HG03103 (cell line): ENCODE results near the gene CYB5R3.
"Not testable (repeated sequence)": the region's sequence is repeated elsewhere in the genome, so short reads cannot be mapped to it uniquely, and the experiment has no call there.

Experiments
- ATAC-seq: cut with Tn5 transposase; IDR thresholded peaks from one replicate; pipeline ENCODE4 v1.9.1; 2021; ENCODE audit warnings: low read depth; ENCODE audit not compliant: unreplicated experiment

CYB5R3 gene

DNA sequence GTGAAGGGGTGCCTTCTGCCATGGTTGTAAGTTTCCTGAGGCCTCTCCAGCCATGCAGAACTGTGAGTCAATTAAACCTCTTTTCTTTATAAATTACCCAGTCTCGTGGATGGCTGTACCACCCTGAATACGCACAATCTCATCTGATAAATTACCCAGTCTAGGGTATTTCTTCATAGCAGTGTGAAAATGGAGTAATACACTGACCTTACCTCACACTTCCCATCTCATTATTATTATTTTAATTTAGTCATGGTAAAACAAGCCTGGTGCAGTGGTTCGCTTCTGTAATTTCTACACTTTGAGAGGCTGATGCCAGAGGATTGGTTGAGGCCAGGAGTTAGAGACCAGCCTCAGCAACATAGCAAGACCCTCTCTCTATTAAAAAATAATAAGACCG is 30.5 kb upstream of the CYB5R3 start:
- ATAC-seq: no peak

GRCh38 chr22:42678894-42679293 is 29.7 kb upstream of the CYB5R3 start:
- ATAC-seq: no peak

GRCh38 chr22:42677936-42678335 is 28.7 kb upstream of the CYB5R3 start:
- ATAC-seq: not testable (repeated sequence)

GRCh38 chr22:42676059-42676607 is 26.9 kb upstream of the CYB5R3 start:
- no peak for ATAC-seq

- no peak for ATAC-seq
Measured at GRCh38 chr22:42673898-42674401, 24.8 kb upstream of the CYB5R3 start.

GRCh38 chr22:42673071-42673470 is 23.9 kb upstream of the CYB5R3 start:
- not testable (repeated sequence) for ATAC-seq

DNA sequence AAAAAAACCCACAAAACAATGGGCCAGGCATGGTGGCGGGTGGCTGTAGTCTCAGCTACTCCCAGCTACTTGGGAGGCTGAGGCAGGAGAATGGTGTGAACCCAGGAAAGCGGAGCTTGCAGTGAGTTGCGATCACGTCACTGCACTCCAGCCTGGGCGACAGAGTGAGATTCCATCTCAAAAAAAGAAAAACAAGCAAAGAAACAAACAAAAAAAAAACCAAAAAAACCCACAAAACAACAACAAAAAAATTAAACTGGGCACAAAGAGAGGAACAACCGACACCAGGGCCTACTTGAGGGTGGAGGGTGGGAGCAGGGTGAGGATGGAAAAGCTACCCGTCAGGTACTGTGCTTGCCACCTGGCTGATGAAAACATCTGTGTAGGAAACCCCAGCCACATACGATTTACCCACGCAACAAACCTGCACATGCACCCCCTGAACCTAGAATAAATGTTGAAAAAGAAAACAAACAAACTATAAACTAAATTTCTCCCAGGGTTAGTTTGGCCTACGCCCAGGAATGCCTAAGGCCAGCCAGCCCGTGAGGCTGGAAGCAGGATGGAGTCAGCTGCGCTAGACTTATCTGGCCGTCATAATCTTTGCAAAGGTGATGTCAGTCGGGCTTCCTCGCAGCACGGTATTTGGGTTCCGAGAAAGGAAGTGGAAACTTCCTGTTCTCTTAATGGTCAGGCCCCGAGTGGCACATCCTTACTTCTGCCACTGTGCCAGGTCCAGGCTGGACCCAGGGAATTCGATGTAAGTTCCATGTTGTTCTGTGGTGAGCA is 21.9 kb upstream of the CYB5R3 start:
- no peak for ATAC-seq

GRCh38 chr22:42670046-42670445 is 20.9 kb upstream of the CYB5R3 start:
- ATAC-seq: no peak

- ATAC-seq: not testable (repeated sequence)
Measured at GRCh38 chr22:42666393-42666792, 17.2 kb upstream of the CYB5R3 start.

DNA sequence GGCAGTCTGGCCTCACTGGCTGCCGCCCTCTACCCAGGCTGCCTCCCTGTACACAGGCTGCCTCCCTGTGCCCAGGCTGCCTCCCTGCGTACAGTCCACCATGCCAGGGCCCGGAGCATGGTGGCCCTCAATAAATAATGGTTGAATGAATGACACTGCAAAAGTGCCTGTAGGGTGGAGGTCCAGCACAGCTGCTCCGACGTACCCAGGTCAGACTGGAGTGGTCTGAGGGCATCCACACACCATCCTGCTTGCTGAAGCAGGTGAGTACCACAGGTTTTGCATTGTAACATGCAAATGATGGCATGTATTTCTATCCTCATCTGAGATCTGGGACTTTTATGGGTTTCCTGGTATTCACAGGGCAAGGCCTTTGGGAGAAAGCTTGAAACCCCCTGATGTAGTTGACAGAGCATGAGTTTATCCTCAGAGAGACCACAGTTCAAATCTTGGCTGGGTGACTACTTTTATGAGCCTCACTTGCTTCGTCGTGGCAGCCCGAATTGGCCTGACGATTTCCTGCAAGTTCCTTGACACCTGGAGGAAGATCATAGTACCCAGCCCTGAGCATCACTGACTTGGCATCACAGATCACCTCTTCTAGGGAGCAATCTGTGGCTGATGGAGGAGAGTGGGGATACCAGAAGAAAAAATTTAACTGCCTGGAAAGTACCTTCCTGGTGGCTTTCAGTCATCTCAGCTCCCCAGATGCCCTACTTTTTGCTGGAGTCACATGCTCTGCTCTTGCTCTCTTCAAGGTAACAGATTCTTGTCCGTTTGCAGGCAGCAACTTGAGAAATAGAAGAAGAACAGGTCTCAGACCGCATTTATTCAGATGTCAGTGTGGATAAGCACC is 16.0 kb upstream of the CYB5R3 start:
- no peak for ATAC-seq

GRCh38 chr22:42661985-42662831 is 13.0 kb upstream of the CYB5R3 start:
- no peak for ATAC-seq

DNA sequence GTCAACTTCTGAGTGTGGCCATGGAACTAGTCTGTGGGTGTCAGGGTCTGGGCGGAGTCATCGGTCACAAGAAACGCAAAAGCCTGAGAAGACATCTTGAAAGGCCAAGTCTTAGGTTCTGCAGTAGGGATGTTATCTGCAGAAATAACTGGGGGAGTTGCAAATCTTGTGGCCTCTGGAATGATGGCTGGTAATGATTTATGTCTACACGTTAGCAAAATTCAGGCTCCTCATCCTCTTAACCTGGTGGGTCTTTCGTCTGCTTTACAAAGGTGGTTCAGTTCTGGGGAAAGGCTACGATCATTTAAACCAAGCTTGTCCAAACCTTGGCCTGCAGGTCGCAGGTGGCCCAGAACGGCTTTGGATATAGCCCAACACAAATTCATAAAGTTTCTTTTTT is 7.4 kb upstream of the CYB5R3 start:
- no peak for ATAC-seq

DNA sequence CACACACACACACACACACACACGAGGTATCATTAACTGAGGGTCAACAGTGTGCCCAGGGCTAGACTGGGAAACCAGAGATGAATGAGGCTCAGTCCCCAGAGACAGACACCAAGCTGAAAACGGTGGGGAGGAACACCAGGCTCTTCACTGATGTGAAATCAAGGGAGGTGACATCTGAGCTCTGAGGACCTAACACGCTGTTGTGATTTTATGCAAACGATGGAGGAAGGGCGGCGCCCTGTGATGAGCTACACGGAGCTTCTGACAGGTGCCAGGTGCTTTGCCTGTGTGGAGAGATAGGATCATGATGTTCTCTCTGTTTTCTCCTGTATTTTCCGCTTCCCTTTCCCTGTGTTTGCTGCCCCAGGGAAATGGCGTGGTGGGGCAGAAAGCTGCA is 6.5 kb upstream of the CYB5R3 start:
- no peak for ATAC-seq

DNA sequence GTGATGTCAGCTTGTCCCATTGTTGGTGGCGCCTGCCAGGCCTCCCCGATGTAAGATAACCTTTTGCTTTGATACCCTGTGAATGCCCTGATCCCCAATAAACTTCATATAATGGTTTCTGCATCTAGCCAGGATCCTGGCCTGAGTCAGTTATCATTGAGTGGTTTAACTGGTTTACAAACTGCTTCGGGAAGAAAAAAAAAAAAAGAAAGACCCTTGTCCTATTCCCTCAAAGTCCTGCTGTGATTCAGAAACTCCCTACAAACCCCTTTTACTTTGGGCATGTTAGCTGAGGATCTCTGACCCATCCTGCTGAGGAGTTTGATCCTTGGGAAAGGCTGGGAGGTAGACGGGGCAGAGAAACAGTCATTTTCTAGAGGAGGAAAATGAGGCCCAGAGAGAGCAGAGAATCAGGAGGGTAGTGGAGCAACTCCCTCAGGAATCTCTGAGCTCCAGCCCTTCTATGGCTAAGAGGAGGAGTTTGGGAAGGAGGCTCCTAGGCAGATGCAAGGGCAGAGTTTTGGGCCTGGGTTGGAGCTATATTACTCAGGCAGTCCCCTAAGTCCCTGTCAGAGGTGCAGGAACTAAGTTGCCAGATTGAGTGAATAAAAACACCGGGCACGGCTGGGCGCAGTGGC is 5.4 kb upstream of the CYB5R3 start:
- ATAC-seq: no peak

- ATAC-seq: no peak
Measured at GRCh38 chr22:42653999-42654398, 4.8 kb upstream of the CYB5R3 start.

GRCh38 chr22:42651134-42651533 is 1.9 kb upstream of the CYB5R3 start:
- ATAC-seq: no peak

- ATAC-seq: no peak
Measured at GRCh38 chr22:42648368-42649245, 585 bp downstream of the CYB5R3 start.

- ATAC-seq: no peak
Measured at GRCh38 chr22:42648017-42648367, 1.2 kb downstream of the CYB5R3 start.
